PFSK-1 (cell line): ENCODE measurements around the gene KCNK1.

Experiments used
- FOXP2 ChIP-seq: optimal IDR thresholded peaks from 2 replicates; pipeline ENCODE3; 2011; ENCODE audit warnings: borderline replicate concordance, control low read depth, inconsistent platforms; ENCODE audit not compliant: insufficient read depth; ENCODE audit errors: extremely low read length, extremely low read depth
- POLR2AphosphoS5 ChIP-seq: IDR thresholded peaks from 2 replicates; pipeline ENCODE4 v1.6.1; 2012; ENCODE audit warnings: low read depth, mild to moderate bottlenecking, control low read depth, low read length, moderate library complexity
- REST ChIP-seq, 2 experiments: IDR thresholded peaks; 2 replicates each; pipeline versions ENCODE4 v1.6.1 to v1.8.0; 2011 to 2012; ENCODE audit warnings: low read depth in 2 of 2, low read length in 2 of 2, control low read depth in 1 of 2, inconsistent platforms in 1 of 2, mild to moderate bottlenecking in 1 of 2, moderate library complexity in 1 of 2; ENCODE audit not compliant: insufficient read depth in 1 of 2
- SIN3A ChIP-seq: IDR thresholded peaks from 2 replicates; pipeline ENCODE4 v1.6.1; 2012; ENCODE audit warnings: mild to moderate bottlenecking, low read length, moderate library complexity, borderline replicate concordance; ENCODE audit not compliant: insufficient read depth
- TAF1 ChIP-seq: IDR thresholded peaks from 2 replicates; pipeline ENCODE4 v1.6.1; 2012; ENCODE audit warnings: low read length, control low read depth, borderline replicate concordance; ENCODE audit not compliant: insufficient read depth

KCNK1 gene

DNA sequence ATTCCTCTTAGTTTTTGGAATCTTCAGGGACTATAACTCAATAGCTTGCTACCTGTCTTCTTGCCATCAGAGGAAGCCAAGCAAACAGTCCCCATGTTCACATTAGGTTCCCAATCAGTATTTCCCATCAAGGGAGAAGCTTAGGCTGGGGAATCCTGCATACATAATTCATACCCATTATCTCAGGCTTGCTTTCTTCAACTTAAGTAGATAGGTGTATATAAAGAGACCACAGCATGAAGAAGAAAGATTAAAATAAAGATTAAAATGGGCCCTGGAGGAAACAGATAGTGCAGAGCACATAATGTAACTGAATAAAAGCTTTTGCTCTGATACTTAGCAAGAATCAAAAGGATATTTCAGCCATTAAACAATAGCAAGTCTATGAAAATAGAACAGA lies 29.0 kb upstream of the KCNK1 start:
- TF ChIP-seq SIN3A (no peak), FOXP2 (no peak), REST (IDR thresholded peaks at IDR 0.05; ENCODE audit: insufficient read depth in 1 of 2, low read depth in 2 of 2, low read length in 2 of 2) (no peak), TAF1 (no peak), POLR2AphosphoS5 (no peak)

DNA sequence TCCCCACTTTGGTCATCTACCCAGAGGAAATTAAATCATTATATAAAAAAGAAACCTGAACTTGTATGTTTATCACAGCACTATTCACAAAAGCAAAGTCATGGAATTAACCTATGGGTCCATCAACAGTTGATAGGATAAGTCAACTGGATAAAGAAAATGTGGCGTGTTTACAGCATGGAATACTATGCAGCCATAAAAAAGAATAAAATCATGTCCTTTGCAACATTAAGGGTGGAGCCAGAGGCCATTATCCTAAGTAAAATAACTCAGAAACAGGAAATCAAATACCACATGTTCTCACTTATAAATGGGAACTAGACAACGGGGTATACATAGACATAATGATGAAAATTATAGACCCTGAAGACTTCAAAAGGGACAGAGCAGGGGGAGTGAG lies 27.6 kb upstream of the KCNK1 start:
- no peak for TF ChIP-seq REST (IDR thresholded peaks at IDR 0.05; ENCODE audit: insufficient read depth in 1 of 2, low read depth in 2 of 2, low read length in 2 of 2)
- no peak for TF ChIP-seq POLR2AphosphoS5
- TF ChIP-seq TAF1: no peak

- TF ChIP-seq POLR2AphosphoS5: no peak
- TF ChIP-seq TAF1: no peak
- TF ChIP-seq REST (IDR thresholded peaks at IDR 0.05; ENCODE audit: insufficient read depth in 1 of 2, low read depth in 2 of 2, low read length in 2 of 2): no peak
Observed at GRCh38 chr1:233587196-233587595, 26.7 kb upstream of the KCNK1 start.

DNA sequence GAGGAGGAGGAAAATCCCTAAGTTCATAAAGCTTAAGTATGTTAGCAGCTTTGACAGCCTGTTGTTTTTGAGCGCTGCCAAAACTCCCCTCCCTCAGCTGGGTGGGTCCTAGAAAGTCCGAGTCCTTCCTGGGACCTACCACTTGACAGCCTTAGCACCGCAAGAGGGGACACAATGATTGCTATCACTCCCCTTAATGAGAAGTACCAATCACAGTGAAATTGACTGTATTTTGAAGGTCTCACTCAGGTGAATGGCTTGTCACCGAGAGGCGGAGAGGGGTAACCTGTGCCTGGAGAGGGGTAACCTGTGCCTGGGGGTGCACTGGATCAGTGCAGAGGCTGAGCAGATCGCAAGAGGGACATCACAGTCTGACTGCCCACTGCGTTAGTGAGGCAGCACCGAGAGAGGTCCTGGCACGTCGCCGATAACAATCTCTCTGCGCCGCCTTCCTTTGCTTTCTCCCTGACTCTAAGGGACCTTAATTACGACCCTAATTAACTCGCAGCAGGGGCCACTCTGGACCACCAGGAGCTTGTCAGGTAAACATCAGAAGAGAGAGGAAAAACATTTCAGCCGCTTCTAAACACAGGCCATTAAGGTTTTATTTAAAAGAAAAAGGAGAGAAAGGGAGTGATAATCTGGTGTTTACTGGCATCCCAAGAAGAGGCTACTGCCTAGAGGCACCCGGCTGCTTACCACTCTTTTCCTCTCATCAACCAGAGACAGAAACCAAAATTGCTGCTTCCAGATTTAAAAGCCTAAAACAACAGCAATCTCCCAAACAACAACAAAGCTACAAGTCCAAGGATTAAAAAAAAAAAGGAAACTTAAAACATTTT lies 25.7 kb upstream of the KCNK1 start:
- no peak for TF ChIP-seq REST (IDR thresholded peaks at IDR 0.05; ENCODE audit: insufficient read depth in 1 of 2, low read depth in 2 of 2, low read length in 2 of 2)
- no peak for TF ChIP-seq SIN3A
- no peak for TF ChIP-seq FOXP2
- no peak for TF ChIP-seq POLR2AphosphoS5
- TF ChIP-seq TAF1: no peak

DNA sequence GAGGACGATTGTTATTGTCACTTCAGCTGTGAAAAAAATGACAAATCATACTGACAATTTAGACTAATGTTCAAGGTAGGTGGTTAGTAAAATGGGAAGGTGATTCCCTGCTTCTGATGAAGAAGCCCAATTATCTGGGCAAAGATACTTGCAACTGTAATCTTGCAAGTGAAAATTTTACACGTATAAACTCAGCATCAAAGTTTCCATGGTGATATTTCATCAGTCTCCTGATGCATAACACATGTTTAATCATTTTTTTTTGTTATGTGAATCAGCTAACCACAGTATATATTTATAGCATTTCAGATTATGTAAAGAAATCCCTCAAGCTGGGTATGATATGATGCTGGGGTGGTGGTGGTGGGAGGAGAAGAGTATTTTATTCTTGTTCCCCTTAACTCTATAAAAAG lies 16.4 kb upstream of the KCNK1 start:
- TF ChIP-seq FOXP2 (no peak), SIN3A (no peak), REST (IDR thresholded peaks at IDR 0.05; ENCODE audit: insufficient read depth in 1 of 2, low read depth in 2 of 2, low read length in 2 of 2) (no peak), TAF1 (no peak), POLR2AphosphoS5 (no peak)
